MCF 10A (cell line): ENCODE data around the gene FLAD1. TPM values are rescaled to one million over a fixed set of nuclear protein-coding genes. Genes with fewer than 3 reads are reported as not detected.

Source experiments
- BruUV-seq: library from RNA; stranded (reverse); fragments of 400-500 nt; replicated peaks from 2 replicates; lab custom pipeline; 2021; lab: Mats Ljungman, UMichigan
- CTCF ChIA-PET: fragments of 300-600 bp; sonication (Branson Sonifier 250); formaldehyde crosslinking; extraction: SDS; loops from one replicate; lab custom pipeline; 2021; ENCODE audit warnings: antibody characterized with exemption, inconsistent platforms; lab: Yijun Ruan, JAX
- POLR2A ChIA-PET: fragments of 300-600, 350-650 bp; sonication (Branson Sonifier 250); formaldehyde crosslinking; extraction: SDS; loops from one replicate; lab custom pipeline; 2020; ENCODE audit warnings: antibody characterized with exemption, inconsistent platforms; lab: Yijun Ruan, JAX
- DNase-seq: peaks from one replicate; pipeline ENCODE4 v3.0.0-alpha.2; 2018; ENCODE audit not compliant: unreplicated experiment
- H3K27ac Mint-ChIP-seq: one replicate; pipeline ENCODE4 v1.8.0; 2022; ENCODE audit warnings: mild to moderate bottlenecking, low read depth, mixed read lengths; ENCODE audit not compliant: unreplicated experiment
- H3K27me3 Mint-ChIP-seq: one replicate; pipeline ENCODE4 v1.8.0; 2022; ENCODE audit warnings: mixed read lengths; ENCODE audit not compliant: insufficient read depth, unreplicated experiment
- H3K36me3 Mint-ChIP-seq: one replicate; pipeline ENCODE4 v1.8.0; 2022; ENCODE audit warnings: mild to moderate bottlenecking, moderate library complexity, mixed read lengths; ENCODE audit not compliant: insufficient read depth, unreplicated experiment
- H3K4me1 Mint-ChIP-seq: one replicate; pipeline ENCODE4 v1.8.0; 2022; ENCODE audit warnings: mixed read lengths; ENCODE audit not compliant: insufficient read depth, unreplicated experiment
- H3K4me3 Mint-ChIP-seq: one replicate; pipeline ENCODE4 v1.8.0; 2022; ENCODE audit warnings: mild to moderate bottlenecking, moderate library complexity, mixed read lengths; ENCODE audit not compliant: unreplicated experiment
- H3K9me3 Mint-ChIP-seq: one replicate; pipeline ENCODE4 v1.8.0; 2022; ENCODE audit warnings: mixed read lengths; ENCODE audit not compliant: unreplicated experiment
- CTCF ChIP-seq: fragments of 200-600 bp; IDR thresholded peaks from one replicate; pipeline ENCODE4 v1.8.0; 2022; ENCODE audit warnings: antibody characterized with exemption, mild to moderate bottlenecking; ENCODE audit not compliant: unreplicated experiment
- intact Hi-C: fragments of 100-400 bp; cut with micrococcal nuclease; formaldehyde crosslinking; loops from 2 replicates; pipeline ENCODE4 v1.14.1; 2022
- total RNA-seq: library from RNA; stranded (reverse); gene quantifications from 2 replicates; pipeline ENCODE4 v1.2.3, GENCODE V29; 2022

Gene FLAD1
- total RNA-seq, 1 experiment from 2014 or later, result 91.1 TPM

- ChIA-PET POLR2A (interaction anchor here (0.5 to 14.0 kb wide), 14 partner anchors 15 to 1508 kb away, joined by 3 to 312 read pairs (median 20); partner anchors contain the start of genes ADAM15, CKS1B, DCST1 and DCST2), CTCF (interaction anchor here (0.6 to 14.4 kb wide), 21 partner anchors 8 to 686 kb away, joined by 3 to 390 read pairs (median 5); partner anchors contain the start of genes ADAM15, EFNA3, FLAD1 and LENEP)
- Mint-ChIP-seq H3K4me1 (peaks cover 76% of the 10 kb centered on the region), H3K27ac (peak overlapping the region; percentile 84), H3K27me3 (no peaks in the 10 kb centered on the region), H3K4me3 (peak overlapping the region; percentile 34), H3K9me3 (no peaks in the 10 kb centered on the region), H3K36me3 (peaks cover 76% of the 10 kb centered on the region)
- no peak for TF ChIP-seq CTCF
- no TSS peak for BruUV-seq
- no peak for DNase-seq
- intact Hi-C loops, result no loop called here
Measured at GRCh38 chr1:155019377-155020245, 36.5 kb downstream of the FLAD1 start.

GRCh38 chr1:155022136-155022926 is 39.2 kb downstream of the FLAD1 start:
- peak overlapping the region; percentile 3 for H3K4me3 Mint-ChIP-seq
- H3K9me3 Mint-ChIP-seq, result no peaks in the 10 kb centered on the region
- BruUV-seq, result no TSS peak
- intact Hi-C loops, result no loop called here
- ChIA-PET POLR2A (interaction anchor here (0.6 to 14.0 kb wide), 20 partner anchors 7 to 102 kb away, joined by 3 to 312 read pairs (median 8); partner anchors contain the start of genes ADAM15, CKS1B, DCST1 and DCST2), CTCF (interaction anchor here (0.7 to 14.4 kb wide), 12 partner anchors 10 to 465 kb away, joined by 3 to 390 read pairs (median 4); partner anchors contain the start of genes ADAM15 and SHC1)
- H3K4me1 Mint-ChIP-seq, result peaks cover 67% of the 10 kb centered on the region
- peak overlapping the region; percentile 52 for H3K27ac Mint-ChIP-seq
- H3K27me3 Mint-ChIP-seq, result no peaks in the 10 kb centered on the region
- peak; percentile 31 for DNase-seq
- no peak for TF ChIP-seq CTCF
- H3K36me3 Mint-ChIP-seq, result peaks cover 49% of the 10 kb centered on the region

DNA sequence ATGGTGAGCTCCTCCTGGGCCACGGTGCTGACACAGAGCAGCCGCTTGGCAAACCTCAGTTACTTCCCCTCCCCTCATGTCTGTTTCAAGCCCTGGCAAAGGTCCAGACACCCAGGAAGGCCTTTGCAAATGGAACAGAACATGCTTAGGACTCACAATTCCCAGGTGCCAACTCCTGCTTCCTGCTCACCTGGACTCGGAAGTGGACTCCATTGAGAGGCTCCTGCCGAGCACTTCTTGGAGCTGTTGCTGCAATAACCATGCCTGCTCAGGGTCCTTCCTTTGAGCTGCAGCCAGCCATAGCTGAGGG is 39.7 kb downstream of the FLAD1 start:
- H3K4me3 Mint-ChIP-seq, result peak overlapping the region; percentile 3
- no peaks in the 10 kb centered on the region for H3K27me3 Mint-ChIP-seq
- no peaks in the 10 kb centered on the region for H3K9me3 Mint-ChIP-seq
- peaks cover 63% of the 10 kb centered on the region for H3K4me1 Mint-ChIP-seq
- POLR2A ChIA-PET, result interaction anchor here (0.7 to 14.0 kb wide), 17 partner anchors 8 to 685 kb away, joined by 3 to 312 read pairs (median 15); partner anchors contain the start of genes ADAM15, CKS1B, DCST1 and DCST2
- intact Hi-C loops, result no loop called here
- CTCF ChIA-PET, result interaction anchor here (0.7 to 14.4 kb wide), 12 partner anchors 10 to 466 kb away, joined by 3 to 390 read pairs (median 4); partner anchors contain the start of genes ADAM15 and SHC1
- no peak for TF ChIP-seq CTCF
- H3K27ac Mint-ChIP-seq, result peak overlapping the region; percentile 52
- peaks cover 43% of the 10 kb centered on the region for H3K36me3 Mint-ChIP-seq
- peak; percentile 85 for DNase-seq
- BruUV-seq, result no TSS peak
